GM18907 (cell line): ENCODE measurements around the gene TMEM51.

Experiments used
- ATAC-seq: cut with Tn5 transposase; IDR thresholded peaks from one replicate; pipeline ENCODE4 v1.9.1; 2021; ENCODE audit warnings: mild to moderate bottlenecking, moderate library complexity; ENCODE audit not compliant: unreplicated experiment

Gene TMEM51

GRCh38 chr1:15153184-15153841 is at the start of gene TMEM51:
Gene TMEM51, plus strand, starts transcription at chr1:15153747. Its CDS starts 61,341 bp downstream, at chr1:15215088.
- ATAC-seq, result no peak

GRCh38 chr1:15103906-15104305 is 49.6 kb upstream of the TMEM51 start:
- ATAC-seq, result no peak

- no peak for ATAC-seq
Measured at GRCh38 chr1:15104768-15105167, 48.8 kb upstream of the TMEM51 start.

GRCh38 chr1:15106608-15107007 is 46.9 kb upstream of the TMEM51 start:
- no peak for ATAC-seq

- no peak for ATAC-seq
Measured at GRCh38 chr1:15107058-15107687, 46.4 kb upstream of the TMEM51 start.

- no peak for ATAC-seq
Measured at GRCh38 chr1:15107911-15108310, 45.6 kb upstream of the TMEM51 start.

GRCh38 chr1:15110128-15110866 is 43.2 kb upstream of the TMEM51 start:
- no peak for ATAC-seq

- ATAC-seq, result no peak
Measured at GRCh38 chr1:15110867-15111230, 42.7 kb upstream of the TMEM51 start.

GRCh38 chr1:15113146-15113545 is 40.4 kb upstream of the TMEM51 start:
- ATAC-seq, result no peak

GRCh38 chr1:15114884-15115283 is 38.7 kb upstream of the TMEM51 start:
- no peak for ATAC-seq

- no peak for ATAC-seq
Measured at GRCh38 chr1:15115542-15116330, 37.8 kb upstream of the TMEM51 start.

- no peak for ATAC-seq
Measured at GRCh38 chr1:15116966-15117365, 36.6 kb upstream of the TMEM51 start.

- no peak for ATAC-seq
Measured at GRCh38 chr1:15117671-15118325, 35.7 kb upstream of the TMEM51 start.

GRCh38 chr1:15118579-15118978 is 35.0 kb upstream of the TMEM51 start:
- no peak for ATAC-seq

GRCh38 chr1:15120251-15120945 is 33.1 kb upstream of the TMEM51 start:
- ATAC-seq, result no peak

GRCh38 chr1:15122331-15122730 is 31.2 kb upstream of the TMEM51 start:
- no peak for ATAC-seq

GRCh38 chr1:15123270-15123669 is 30.3 kb upstream of the TMEM51 start:
- no peak for ATAC-seq

- no peak for ATAC-seq
Measured at GRCh38 chr1:15123925-15124324, 29.6 kb upstream of the TMEM51 start.

GRCh38 chr1:15124362-15125100 is 29.0 kb upstream of the TMEM51 start:
- no peak for ATAC-seq
